Breast epithelium (tissue), 3 donors: ENCODE data around the gene ABHD10.

Source experiments
- CTCF ChIP-seq, 3 donors: fragments of 450-650 bp; IDR thresholded peaks; one replicate each; pipeline ENCODE4 v1.5.1; 2016 to 2017; ENCODE audit warnings: antibody characterized with exemption in 3 of 3, mild to moderate bottlenecking in 3 of 3, moderate library complexity in 3 of 3
- POLR2A ChIP-seq: fragments of 450-650 bp; IDR thresholded peaks from one replicate; pipeline ENCODE4 v1.6.1; 2016; ENCODE audit warnings: antibody characterized with exemption, mild to moderate bottlenecking, moderate library complexity
- POLR2AphosphoS5 ChIP-seq, 3 donors: sonication (generic); formaldehyde crosslinking; IDR thresholded peaks; one replicate each; pipeline ENCODE4 v1.6.1; 2017; ENCODE audit warnings: antibody characterized with exemption in 3 of 3

GRCh38 chr3:112038863-112039262 is 60.0 kb downstream of the ABHD10 start:
- no peak for TF ChIP-seq CTCF (IDR thresholded peaks at IDR 0.05)
- TF ChIP-seq POLR2AphosphoS5 (IDR thresholded peaks at IDR 0.05): no peak
- no peak for TF ChIP-seq POLR2A
